HUES48 (cell line): Measurements from ENCODE around the gene LHB.
"Not testable (repeated sequence)": the region's sequence is repeated elsewhere in the genome, so short reads cannot be mapped to it uniquely, and the experiment has no call there.

ENCODE experiments used
- H3K27ac ChIP-seq: one replicate; pipeline ENCODE4 v1.7.0; 2013; ENCODE audit warnings: low read depth, low read length, inconsistent platforms
- H3K27me3 ChIP-seq: 2 replicates; pipeline ENCODE4 v1.6.1; 2013; ENCODE audit warnings: mild to moderate bottlenecking, low read length; ENCODE audit not compliant: control insufficient read depth, insufficient read depth
- H3K36me3 ChIP-seq: 2 replicates; pipeline ENCODE4 v1.6.1; 2013; ENCODE audit warnings: low read length; ENCODE audit not compliant: control insufficient read depth, insufficient read depth
- H3K4me1 ChIP-seq: 2 replicates; pipeline ENCODE4 v1.6.1; 2013; ENCODE audit warnings: mild to moderate bottlenecking, low read length; ENCODE audit not compliant: control insufficient read depth, insufficient read depth
- H3K4me3 ChIP-seq: 2 replicates; pipeline ENCODE4 v1.5.1; 2013; ENCODE audit warnings: mild to moderate bottlenecking, low read depth, low read length
- H3K9ac ChIP-seq: 2 replicates; pipeline ENCODE4 v1.6.1; 2013; ENCODE audit warnings: mild to moderate bottlenecking, low read depth, low read length, moderate library complexity
- H3K9me3 ChIP-seq: 2 replicates; pipeline ENCODE4 v1.6.1; 2013; ENCODE audit warnings: low read length; ENCODE audit not compliant: control insufficient read depth, insufficient read depth

Gene LHB

DNA sequence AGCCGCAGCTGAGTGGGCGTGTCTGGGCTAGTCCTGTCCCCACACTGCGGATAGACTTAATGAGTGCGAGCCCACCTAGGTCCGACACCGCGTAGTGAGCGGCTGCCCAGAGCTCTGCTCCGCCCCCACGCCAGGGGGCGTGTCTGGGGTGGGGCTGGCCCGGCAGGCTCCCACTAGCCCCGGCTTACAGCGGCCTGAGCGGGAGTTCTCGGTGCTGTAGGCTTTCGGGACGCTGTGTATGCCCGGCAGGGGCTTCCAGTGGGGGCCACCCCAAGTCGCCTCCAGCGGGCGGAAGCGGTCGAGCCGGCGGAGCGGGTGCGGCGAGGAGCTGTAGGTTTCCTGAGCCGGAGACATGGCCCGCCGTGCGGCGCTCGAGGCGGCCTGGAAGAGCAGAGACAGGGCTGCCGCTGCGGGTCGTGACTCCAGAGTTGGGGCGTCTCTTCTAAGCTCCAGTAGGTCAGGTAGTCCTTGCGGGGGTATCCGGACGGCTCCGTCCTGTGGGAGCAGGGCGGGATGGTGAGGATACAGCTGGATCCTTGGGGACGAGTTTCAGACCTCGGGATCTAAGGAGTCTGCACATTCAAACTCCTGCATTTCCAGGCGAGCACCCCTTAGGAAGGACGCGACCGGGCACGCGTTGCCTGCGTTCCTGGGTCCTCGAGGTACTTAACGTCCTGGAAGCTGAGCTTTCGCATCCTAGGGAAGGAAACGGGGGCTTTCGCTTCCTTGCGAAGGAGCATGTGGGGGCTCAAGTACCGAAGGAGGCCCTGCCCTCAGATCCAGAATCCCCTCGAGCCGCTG lies 39.4 kb upstream of the LHB start:
- no peaks in the 10 kb centered on the region for H3K36me3 ChIP-seq
- peaks cover 47% of the 10 kb centered on the region for H3K27me3 ChIP-seq
- no peak overlapping the region for H3K9ac ChIP-seq
- peaks cover 13% of the 10 kb centered on the region for H3K4me1 ChIP-seq
- peak overlapping the region; percentile 58 for H3K4me3 ChIP-seq
- no peaks in the 10 kb centered on the region for H3K9me3 ChIP-seq
- H3K27ac ChIP-seq = no peak overlapping the region

DNA sequence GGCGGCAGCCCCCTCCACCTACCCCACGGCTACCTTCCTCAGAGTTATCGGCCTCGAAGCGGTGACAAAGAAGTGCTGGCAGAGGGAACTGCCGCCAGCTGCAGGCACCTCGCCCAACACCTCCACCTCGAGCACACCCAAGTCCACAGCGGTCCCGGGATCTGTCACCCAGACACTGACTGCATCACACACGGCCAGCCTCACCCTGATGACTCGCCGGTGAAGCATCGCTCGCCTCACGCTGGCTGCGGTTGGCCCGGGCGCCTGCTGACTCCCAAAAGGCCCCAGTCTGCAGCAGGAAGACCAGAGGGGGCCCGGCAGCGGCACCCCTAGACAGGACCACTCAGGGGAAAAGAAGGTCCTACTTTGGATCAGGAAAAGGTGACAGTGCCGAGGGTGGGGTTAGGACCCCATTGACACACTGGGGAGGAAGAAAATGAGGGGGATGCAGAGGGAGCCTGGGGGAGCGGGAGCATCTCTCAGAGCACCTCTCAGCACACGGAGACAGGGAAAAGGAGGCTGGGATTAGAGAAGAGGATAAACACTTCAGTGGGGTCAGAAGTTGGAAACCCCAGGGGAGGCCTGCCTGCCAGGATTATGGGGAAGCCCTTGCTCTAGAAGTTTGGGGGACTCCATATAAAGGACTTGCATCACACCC lies 33.6 kb upstream of the LHB start:
- H3K27me3 ChIP-seq, H3K9ac ChIP-seq, H3K9me3 ChIP-seq, H3K4me1 ChIP-seq, H3K27ac ChIP-seq, H3K36me3 ChIP-seq, H3K4me3 ChIP-seq: not testable (repeated sequence)

DNA sequence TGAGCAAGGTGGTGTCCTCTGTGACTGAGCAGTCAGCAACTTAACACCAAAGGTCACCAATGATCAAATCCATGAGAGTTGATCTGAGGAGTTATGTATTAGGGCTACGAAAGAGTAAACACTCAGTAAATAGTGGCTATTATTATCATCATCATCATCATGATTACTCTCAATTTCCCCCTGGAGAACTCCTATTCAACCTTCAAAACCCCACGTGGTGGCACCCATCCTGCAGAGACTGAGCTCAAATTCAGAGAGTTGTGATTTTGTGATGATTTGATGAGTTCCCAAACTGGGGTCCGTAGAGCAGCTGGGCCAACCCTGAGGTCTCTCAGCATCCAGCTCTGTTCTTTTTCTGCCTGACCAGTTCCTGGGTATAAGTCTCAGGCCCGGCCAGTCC lies 32.9 kb upstream of the LHB start:
- H3K36me3 ChIP-seq, H3K4me3 ChIP-seq, H3K9ac ChIP-seq, H3K27ac ChIP-seq, H3K27me3 ChIP-seq, H3K9me3 ChIP-seq, H3K4me1 ChIP-seq: not testable (repeated sequence)

DNA sequence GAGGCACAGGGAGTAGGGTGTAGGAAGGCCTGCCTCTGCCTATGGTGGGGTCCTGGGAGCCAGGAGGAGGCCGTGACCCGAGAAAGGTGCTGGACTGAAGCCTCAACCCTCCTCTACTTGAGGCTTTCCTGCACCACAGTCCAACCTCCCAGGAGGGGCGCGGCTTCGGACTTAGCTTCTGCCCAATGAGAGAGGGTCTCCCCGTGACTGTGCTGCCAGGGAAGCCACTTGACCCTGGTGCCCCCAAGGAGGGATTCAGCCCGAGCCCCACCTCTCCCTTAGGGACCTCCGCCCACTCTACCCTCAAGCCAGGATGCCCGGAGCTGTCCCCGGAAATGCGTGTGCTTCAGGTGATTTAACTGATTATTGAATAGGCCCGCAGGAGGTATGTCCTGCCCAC lies 32.1 kb upstream of the LHB start, which contains the start of gene CGB8:
CGB8 (minus strand) TSS at position 101 of the 400 bp plus-strand sequence. CDS start 372 bp downstream, outside the sequence.
- not testable (repeated sequence) for H3K4me3 ChIP-seq, H3K4me1 ChIP-seq, H3K9ac ChIP-seq, H3K27ac ChIP-seq, H3K36me3 ChIP-seq, H3K27me3 ChIP-seq, H3K9me3 ChIP-seq

DNA sequence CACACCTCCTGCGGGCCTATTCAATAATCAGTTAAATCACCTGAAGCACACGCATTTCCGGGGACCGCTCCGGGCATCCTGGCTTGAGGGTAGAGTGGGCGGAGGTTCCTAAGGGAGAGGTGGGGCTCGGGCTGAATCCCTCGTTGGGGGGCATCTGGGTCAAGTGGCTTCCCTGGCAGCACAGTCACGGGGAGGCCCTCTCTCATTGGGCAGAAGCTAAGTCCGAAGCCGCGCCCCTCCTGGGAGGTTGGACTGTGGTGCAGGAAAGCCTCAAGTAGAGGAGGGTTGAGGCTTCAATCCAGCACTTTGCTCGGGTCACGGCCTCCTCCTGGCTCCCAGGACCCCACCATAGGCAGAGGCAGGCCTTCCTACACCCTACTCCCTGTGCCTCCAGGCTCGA lies 26.7 kb upstream of the LHB start, which contains the start of gene CGB5:
CGB5 (plus strand) TSS at position 301 of the 400 bp plus-strand sequence. CDS start 362 bp downstream, outside the sequence.
- not testable (repeated sequence) for H3K27me3 ChIP-seq, H3K9me3 ChIP-seq, H3K9ac ChIP-seq, H3K4me3 ChIP-seq, H3K4me1 ChIP-seq, H3K36me3 ChIP-seq, H3K27ac ChIP-seq

DNA sequence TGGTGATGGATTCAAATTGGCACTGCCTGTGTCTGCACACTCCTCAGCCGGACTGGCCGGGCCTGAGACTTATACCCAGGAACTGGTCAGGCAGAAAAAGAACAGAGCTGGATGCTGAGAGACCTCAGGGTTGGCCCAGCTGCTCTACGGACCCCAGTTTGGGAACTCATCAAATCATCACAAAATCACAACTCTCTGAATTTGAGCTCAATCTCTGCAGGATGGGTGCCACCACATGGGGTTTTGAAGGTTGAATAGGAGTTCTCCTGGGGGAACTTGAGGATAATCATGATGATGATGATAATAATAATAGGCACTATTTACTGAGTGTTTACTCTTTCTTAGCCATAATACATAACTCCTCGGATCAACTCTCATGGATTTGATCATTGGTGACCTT lies 25.8 kb upstream of the LHB start:
- H3K9ac ChIP-seq, H3K27ac ChIP-seq, H3K27me3 ChIP-seq, H3K9me3 ChIP-seq, H3K4me3 ChIP-seq, H3K36me3 ChIP-seq, H3K4me1 ChIP-seq: not testable (repeated sequence)

DNA sequence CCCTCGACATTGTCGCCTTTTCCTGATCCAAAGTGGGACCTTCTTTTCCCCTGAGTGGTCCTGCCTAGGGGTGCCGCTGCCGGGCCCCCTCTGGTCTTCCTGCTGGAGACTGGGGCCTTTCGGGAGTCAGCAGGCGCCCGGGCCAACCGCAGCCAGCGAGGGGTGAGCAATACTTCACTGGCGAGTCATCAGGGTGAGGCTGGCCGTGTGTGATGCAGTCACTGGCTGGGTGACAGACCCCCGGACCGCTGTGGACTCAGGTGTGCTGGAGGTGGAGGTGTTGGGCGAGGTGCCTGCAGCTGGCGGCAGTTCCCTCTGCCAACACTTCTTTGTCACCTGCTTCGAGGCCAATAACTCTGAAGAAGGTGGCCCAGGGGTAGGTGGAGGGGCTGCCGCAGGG lies 25.3 kb upstream of the LHB start:
- Histone ChIP-seq H3K27ac (no peak overlapping the region), H3K9me3 (no peaks in the 10 kb centered on the region), H3K9ac (no peak overlapping the region), H3K4me3 (no peak overlapping the region), H3K36me3 (no peaks in the 10 kb centered on the region), H3K4me1 (no peaks in the 10 kb centered on the region), H3K27me3 (no peaks in the 10 kb centered on the region)

DNA sequence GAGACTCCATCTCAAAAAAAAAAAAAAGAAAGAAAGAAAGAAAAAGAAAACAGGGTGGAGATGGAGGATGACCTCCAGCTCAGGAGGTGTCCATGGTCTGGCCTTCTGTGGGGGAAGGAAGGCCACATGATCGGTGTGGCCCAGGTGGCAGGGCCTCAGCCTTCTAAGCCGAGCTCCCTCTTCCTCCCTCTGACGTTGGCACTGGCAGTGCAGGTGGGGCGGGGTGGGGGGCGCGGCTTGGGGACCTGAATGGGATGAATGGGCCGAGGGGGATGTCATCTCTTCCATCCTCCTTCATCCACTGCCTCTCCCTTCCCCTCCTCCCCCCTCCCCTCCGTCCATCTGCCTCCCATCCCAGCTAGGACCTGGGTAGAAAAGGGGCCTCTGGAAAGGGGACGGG lies 22.8 kb upstream of the LHB start:
- H3K36me3 ChIP-seq, H3K9ac ChIP-seq, H3K4me1 ChIP-seq, H3K9me3 ChIP-seq, H3K27me3 ChIP-seq, H3K4me3 ChIP-seq, H3K27ac ChIP-seq: not testable (repeated sequence)

DNA sequence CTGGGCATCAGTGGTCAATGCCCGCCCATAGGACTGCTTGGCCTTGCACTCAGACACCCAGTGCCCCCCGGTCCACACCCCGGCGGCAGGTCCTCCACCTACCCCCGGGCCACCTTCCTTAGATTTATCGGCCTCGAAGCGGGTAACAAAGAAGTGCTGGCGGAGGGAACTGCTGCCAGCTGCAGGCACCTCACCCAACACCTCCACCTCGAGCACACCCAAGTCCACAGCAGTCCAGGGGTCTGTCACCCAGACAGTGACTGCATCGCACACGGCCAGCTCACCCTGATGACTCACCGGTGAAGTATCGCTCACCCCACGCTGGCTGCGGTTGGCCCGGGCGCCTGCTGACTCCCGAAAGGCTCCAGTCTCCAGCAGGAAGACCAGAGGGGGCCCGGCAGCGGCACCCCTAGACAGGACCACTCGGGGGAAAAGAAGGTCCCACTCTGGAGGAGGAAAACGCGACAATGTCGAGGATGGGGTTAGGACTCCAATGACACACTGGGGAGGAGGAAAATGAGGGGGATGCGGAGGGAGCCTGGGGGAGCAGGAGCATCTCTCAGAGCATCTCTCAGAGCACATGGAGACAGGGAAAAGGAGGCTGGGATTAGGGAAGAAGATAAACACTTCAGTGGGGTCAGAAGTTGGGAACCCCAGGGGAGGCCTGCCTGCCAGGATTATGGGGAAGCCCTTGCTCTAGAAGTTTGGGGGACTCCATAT lies 21.8 kb upstream of the LHB start:
- H3K27ac ChIP-seq, H3K4me3 ChIP-seq, H3K27me3 ChIP-seq: not testable (repeated sequence)

DNA sequence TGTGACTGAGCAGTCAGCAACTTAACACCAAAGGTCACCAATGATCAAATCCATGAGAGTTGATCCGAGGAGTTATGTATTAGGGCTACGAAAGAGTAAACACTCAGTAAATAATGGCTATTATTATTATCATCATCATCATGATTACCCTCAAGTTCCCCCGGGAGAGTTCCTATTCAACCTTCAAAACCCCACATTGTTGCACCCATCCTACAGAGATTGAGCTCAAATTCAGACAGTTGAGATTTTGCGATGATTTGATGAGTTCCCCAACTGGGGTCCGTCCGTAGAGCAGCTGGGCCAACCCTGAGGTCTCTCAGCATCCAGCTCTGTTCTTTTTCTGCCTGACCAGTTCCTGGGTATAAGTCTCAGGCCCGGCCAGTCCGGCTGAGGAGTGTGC lies 21.2 kb upstream of the LHB start:
- not testable (repeated sequence) for H3K4me1 ChIP-seq, H3K4me3 ChIP-seq, H3K36me3 ChIP-seq, H3K27me3 ChIP-seq, H3K9me3 ChIP-seq, H3K27ac ChIP-seq, H3K9ac ChIP-seq

More for the DNA sequence above, 21.8 kb upstream of the LHB start:
- not testable (repeated sequence) for H3K9ac ChIP-seq, H3K9me3 ChIP-seq, H3K36me3 ChIP-seq, H3K4me1 ChIP-seq

DNA sequence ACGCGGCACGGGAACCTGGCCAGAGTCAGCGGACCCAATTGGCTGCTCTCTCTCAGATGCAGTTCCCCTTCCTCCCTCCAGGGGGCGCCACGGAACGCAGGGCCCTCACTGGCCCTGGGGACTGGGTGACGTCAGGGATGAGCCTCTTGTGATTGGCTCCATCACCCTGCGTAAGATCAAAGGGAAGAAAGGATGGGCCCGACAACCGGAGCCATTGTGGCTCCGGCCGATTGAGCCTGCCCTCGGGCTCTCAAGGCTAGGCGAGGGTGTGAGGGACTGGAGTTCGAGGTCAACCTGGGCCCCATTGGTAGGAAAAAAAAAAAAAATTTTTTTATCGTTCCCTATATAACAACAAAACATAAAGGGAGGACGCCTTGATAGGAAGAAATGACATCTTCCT lies 19.9 kb upstream of the LHB start, which contains the start of gene CGB1:
CGB1 (minus strand) TSS at position 81 of the 400 bp plus-strand sequence. CDS start 184 bp downstream, outside the sequence.
- H3K9ac ChIP-seq, H3K9me3 ChIP-seq, H3K27ac ChIP-seq, H3K4me1 ChIP-seq, H3K27me3 ChIP-seq, H3K4me3 ChIP-seq, H3K36me3 ChIP-seq: not testable (repeated sequence)
